H9 (cell line): ENCODE data around the gene KCNK16. TPM values are rescaled to one million over a fixed set of nuclear protein-coding genes. Genes with fewer than 3 reads are reported as not detected.

ENCODE experiments used
- DNase-seq: peaks from one replicate; pipeline ENCODE4 v3.0.0-alpha.2; 2017
- H2AFZ ChIP-seq: one replicate; pipeline ENCODE4 v1.6.1; 2013; ENCODE audit warnings: mild to moderate bottlenecking, low read length, control low read depth, moderate library complexity
- H2AK5ac ChIP-seq: 2 replicates; pipeline ENCODE4 v1.6.1; 2013; ENCODE audit warnings: low read length, control low read depth, mixed read lengths; ENCODE audit not compliant: insufficient read length
- H2BK120ac ChIP-seq: one replicate; pipeline ENCODE4 v1.6.1; 2013; ENCODE audit warnings: low read depth, mild to moderate bottlenecking, low read length, control low read depth, inconsistent platforms; ENCODE audit not compliant: poor library complexity, severe bottlenecking
- H2BK12ac ChIP-seq: 2 replicates; pipeline ENCODE4 v1.6.1; 2013; ENCODE audit warnings: low read length, control low read depth, mixed read lengths, low read depth; ENCODE audit not compliant: insufficient read length
- H2BK15ac ChIP-seq: 2 replicates; pipeline ENCODE4 v1.6.1; 2013; ENCODE audit warnings: low read depth, low read length, control low read depth
- H2BK20ac ChIP-seq: one replicate; pipeline ENCODE4 v1.6.1; 2013; ENCODE audit warnings: low read depth, mild to moderate bottlenecking, low read length, control low read depth, inconsistent platforms; ENCODE audit not compliant: poor library complexity, severe bottlenecking
- H2BK5ac ChIP-seq: 2 replicates; pipeline ENCODE4 v1.6.1; 2013; ENCODE audit warnings: low read length, control low read depth, mixed read lengths; ENCODE audit not compliant: insufficient read length
- H3K14ac ChIP-seq: 2 replicates; pipeline ENCODE4 v1.6.1; 2013; ENCODE audit warnings: low read length, control low read depth; ENCODE audit not compliant: insufficient read depth
- H3K18ac ChIP-seq: 2 replicates; pipeline ENCODE4 v1.6.1; 2013; ENCODE audit warnings: low read depth, mild to moderate bottlenecking, mixed read lengths, low read length, control low read depth; ENCODE audit not compliant: insufficient read length
- H3K23ac ChIP-seq: 2 replicates; pipeline ENCODE4 v1.6.1; 2013; ENCODE audit warnings: low read length, control low read depth, mixed read lengths, low read depth; ENCODE audit not compliant: insufficient read length
- H3K23me2 ChIP-seq: 2 replicates; pipeline ENCODE4 v1.6.1; 2013; ENCODE audit warnings: low read depth, mild to moderate bottlenecking, mixed read lengths, low read length, control low read depth; ENCODE audit not compliant: insufficient read length, poor library complexity, severe bottlenecking
- H3K27ac ChIP-seq: 2 replicates; pipeline ENCODE4 v1.5.1; 2013; ENCODE audit warnings: low read length, control low read depth, mixed read lengths, low read depth; ENCODE audit not compliant: insufficient read length
- H3K27me3 ChIP-seq: 2 replicates; pipeline ENCODE4 v1.6.1; 2013; ENCODE audit warnings: low read length, control low read depth, inconsistent platforms; ENCODE audit not compliant: insufficient read depth
- H3K4ac ChIP-seq: 2 replicates; pipeline ENCODE4 v1.6.1; 2013; ENCODE audit warnings: low read depth, mild to moderate bottlenecking, control low read depth, inconsistent platforms, low read length, moderate library complexity
- H3K4me1 ChIP-seq: 2 replicates; pipeline ENCODE4 v1.6.1; 2013; ENCODE audit warnings: low read length, control low read depth, inconsistent platforms; ENCODE audit not compliant: insufficient read depth
- H3K4me2 ChIP-seq: 2 replicates; pipeline ENCODE4 v1.6.1; 2013; ENCODE audit warnings: low read length, control low read depth, mixed read lengths; ENCODE audit not compliant: insufficient read length, insufficient read depth
- H3K56ac ChIP-seq: 2 replicates; pipeline ENCODE4 v1.6.1; 2013; ENCODE audit warnings: low read depth, mild to moderate bottlenecking, mixed read lengths, low read length, control low read depth; ENCODE audit not compliant: insufficient read length
- H3K79me1 ChIP-seq: 2 replicates; pipeline ENCODE4 v1.6.1; 2013; ENCODE audit warnings: low read depth, mild to moderate bottlenecking, moderate library complexity, low read length, control low read depth, inconsistent platforms; ENCODE audit not compliant: insufficient read depth, poor library complexity, severe bottlenecking
- H3K79me2 ChIP-seq: 2 replicates; pipeline ENCODE4 v1.6.1; 2013; ENCODE audit warnings: low read length, control low read depth, inconsistent platforms; ENCODE audit not compliant: insufficient read depth
- H3K9ac ChIP-seq: 2 replicates; pipeline ENCODE4 v1.6.1; 2013; ENCODE audit warnings: low read length, control low read depth, mixed read lengths; ENCODE audit not compliant: insufficient read length; ENCODE audit errors: extremely low read depth
- H3K9me3 ChIP-seq: one replicate; pipeline ENCODE4 v1.6.1; 2013; ENCODE audit warnings: low read depth, low read length, inconsistent platforms; ENCODE audit not compliant: control insufficient read depth
- H3T11ph ChIP-seq: one replicate; pipeline ENCODE4 v1.6.1; 2013; ENCODE audit warnings: mild to moderate bottlenecking, low read length, control low read depth, inconsistent platforms
- H4K20me1 ChIP-seq: one replicate; pipeline ENCODE4 v1.6.1; 2013; ENCODE audit not compliant: control insufficient read depth, insufficient read length, insufficient read depth
- H4K5ac ChIP-seq: 2 replicates; pipeline ENCODE4 v1.6.1; 2013; ENCODE audit warnings: low read depth, mild to moderate bottlenecking, mixed read lengths, low read length, control low read depth; ENCODE audit not compliant: insufficient read length
- H4K8ac ChIP-seq: replicated peaks from 2 replicates; pipeline ENCODE4 v1.6.1; 2013; ENCODE audit warnings: low read length, control low read depth, mixed read lengths, low read depth; ENCODE audit not compliant: insufficient read length
- H4K91ac ChIP-seq: 2 replicates; pipeline ENCODE4 v1.6.1; 2013; ENCODE audit warnings: low read depth, mild to moderate bottlenecking, moderate library complexity, mixed read lengths, low read length, control low read depth; ENCODE audit not compliant: insufficient read length
- H3K27ac Mint-ChIP-seq, 3 experiments: 2 replicates in 2 of 3; 3 replicates in 1 of 3; pipeline ENCODE4 v1.8.0; 2020 to 2021; ENCODE audit warnings: mixed read lengths in 3 of 3, mild to moderate bottlenecking in 1 of 3, moderate library complexity in 1 of 3
- H3K27me3 Mint-ChIP-seq: 2 replicates; pipeline ENCODE4 v1.8.0; 2021; ENCODE audit warnings: low read depth, mild to moderate bottlenecking, moderate library complexity, mixed read lengths
- H3K36me3 Mint-ChIP-seq, 3 experiments: 2 replicates in 2 of 3; 3 replicates in 1 of 3; pipeline ENCODE4 v1.8.0; 2020 to 2021; ENCODE audit warnings: low read depth in 3 of 3, mixed read lengths in 3 of 3; ENCODE audit not compliant: insufficient read depth in 1 of 3
- H3K4me1 Mint-ChIP-seq, 2 experiments: 2 replicates each; pipeline ENCODE4 v1.8.0; 2020; ENCODE audit warnings: mixed read lengths in 2 of 2
- H3K4me3 Mint-ChIP-seq, 2 experiments: 2 replicates in 1 of 2; 3 replicates in 1 of 2; pipeline ENCODE4 v1.8.0; 2020 to 2021; ENCODE audit warnings: mild to moderate bottlenecking in 2 of 2, mixed read lengths in 2 of 2, moderate library complexity in 1 of 2
- H3K9me3 Mint-ChIP-seq, 2 experiments: 2 replicates in 1 of 2; 3 replicates in 1 of 2; pipeline ENCODE4 v1.8.0; 2020; ENCODE audit warnings: mild to moderate bottlenecking in 2 of 2, mixed read lengths in 2 of 2, moderate library complexity in 1 of 2
- CTCF ChIP-seq: fragments of 200-600 bp; sonication (generic); conservative IDR thresholded peaks from 3 replicates; pipeline ENCODE4 v1.8.0; 2021; ENCODE audit warnings: antibody characterized with exemption, mild to moderate bottlenecking
- WGBS: extraction: QIAGEN DNeasy Blood & Tissue Kit; methylation state at CpG from one replicate; pipeline ENCODE4 v1.1.7; 2013; ENCODE audit warnings: missing lambda C conversion rate, low lambda C conversion rate, mixed read lengths; ENCODE audit not compliant: insufficient read length; ENCODE audit errors: extremely low coverage; 5-methylcytosine and 5-hydroxymethylcytosine counted together
- total RNA-seq: library from RNA; stranded (reverse); gene quantifications from 2 replicates; pipeline ENCODE4 v1.2.1, GENCODE V29; 2021

Gene KCNK16
- total RNA-seq, 1 experiment from 2014 or later, result not detected

- H3K9me3 ChIP-seq, result no peaks in the 10 kb centered on the region
- H2AFZ ChIP-seq, result no peak overlapping the region
- no peak for TF ChIP-seq CTCF
- H4K8ac ChIP-seq, result no peak overlapping the region
- H4K5ac ChIP-seq, result no peak overlapping the region
- no peak overlapping the region for H3K56ac ChIP-seq
- no peak overlapping the region for H3K4me2 ChIP-seq
- no peak overlapping the region for H3K9ac ChIP-seq
- H3K14ac ChIP-seq, result no peak overlapping the region
- Mint-ChIP-seq H3K36me3 (no peaks in the 10 kb centered on the region), H3K27ac (no peak overlapping the region), H3K27me3 (peaks cover 7% of the 10 kb centered on the region; the same call in 1 of the 2 replicates), H3K9me3 (no peaks in the 10 kb centered on the region; a peak in 1 of 5 replicates), H3K4me1 (peaks cover 22 to 24% of the 10 kb centered on the region in 2 experiments), H3K4me3 (no peak overlapping the region; a peak in 1 of 5 replicates)
- no peak overlapping the region for H2BK120ac ChIP-seq
- no peak overlapping the region for H3K18ac ChIP-seq
- no peaks in the 10 kb centered on the region for H3K27me3 ChIP-seq
- H3K4me1 ChIP-seq, result 0 out of 2 replicates have a peak, but pooled peaks cover 2% of the 10 kb centered on the region
- no peak overlapping the region for H2AK5ac ChIP-seq
- no peaks in the 10 kb centered on the region for H3K23me2 ChIP-seq
- H2BK12ac ChIP-seq, result no peak overlapping the region
- no peak overlapping the region for H3K4ac ChIP-seq
- no peak overlapping the region for H2BK20ac ChIP-seq
- H3K79me2 ChIP-seq, result no peaks in the 10 kb centered on the region
- H2BK5ac ChIP-seq, result no peak overlapping the region
- H3T11ph ChIP-seq, result no peak overlapping the region
- no peak overlapping the region for H3K23ac ChIP-seq
- H4K91ac ChIP-seq, result no peak overlapping the region
- H4K20me1 ChIP-seq, result no peaks in the 10 kb centered on the region
- DNase-seq, result no peak
- no peak overlapping the region for H2BK15ac ChIP-seq
- H3K27ac ChIP-seq, result no peak overlapping the region
- H3K79me1 ChIP-seq, result no peaks in the 10 kb centered on the region
- WGBS, result no CpG with 5 or more reads among the region's 2 CpGs
Measured at GRCh38 chr6:39302011-39302410, 20.5 kb downstream of the KCNK16 start.
